HG02759 (cell line): ENCODE results near the gene INPP5A.
"Not testable (repeated sequence)": the region's sequence is repeated elsewhere in the genome, so short reads cannot be mapped to it uniquely, and the experiment has no call there.

ENCODE experiments used
- ATAC-seq: cut with Tn5 transposase; IDR thresholded peaks from one replicate; pipeline ENCODE4 v1.9.1; 2021; ENCODE audit warnings: mild to moderate bottlenecking, moderate library complexity; ENCODE audit not compliant: unreplicated experiment

Gene INPP5A

GRCh38 chr10:132788180-132788830, 250.7 kb downstream of the INPP5A start:
- ATAC-seq: no peak

DNA sequence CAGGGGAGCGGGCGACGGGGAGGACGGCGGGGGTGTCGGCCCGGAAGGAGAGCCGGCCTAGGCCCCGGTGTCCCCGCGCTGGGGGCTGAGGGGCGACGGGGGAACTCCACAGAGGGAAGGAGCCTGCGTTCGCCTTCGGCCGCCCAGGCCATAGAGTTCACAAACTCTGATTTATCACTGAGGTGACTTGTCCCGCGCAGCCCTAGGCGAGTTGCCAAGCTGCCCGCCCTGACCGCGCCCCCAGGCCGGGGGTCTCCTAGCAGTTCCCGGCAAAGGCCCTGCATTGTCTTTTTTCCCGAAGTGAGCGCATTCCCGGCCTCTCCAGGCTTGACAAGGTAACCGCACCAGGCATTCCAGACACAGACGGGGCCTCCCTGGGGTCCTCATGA, 251.2 kb downstream of the INPP5A start:
- no peak for ATAC-seq

GRCh38 chr10:132789659-132790148, 252.1 kb downstream of the INPP5A start:
- no peak for ATAC-seq

DNA sequence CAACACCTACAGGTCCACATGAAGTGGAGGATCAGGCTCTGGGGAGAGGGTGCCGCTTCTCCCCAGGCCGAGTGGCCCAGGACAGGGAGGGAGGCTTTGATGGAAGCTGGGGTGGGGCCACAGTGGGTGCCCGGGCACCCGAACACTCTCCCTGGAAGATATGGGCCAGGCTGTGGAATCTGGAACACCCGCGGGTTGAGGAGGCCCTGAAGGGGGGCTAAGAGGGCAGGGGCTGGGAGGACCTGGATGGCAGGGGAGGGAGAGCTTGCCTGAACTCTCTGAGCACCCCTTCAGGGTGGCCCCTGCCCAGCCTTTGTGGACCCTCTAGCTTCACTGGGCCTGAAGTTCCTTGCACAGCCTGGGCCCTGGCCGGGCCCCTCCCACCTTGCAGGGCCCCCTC, 252.9 kb downstream of the INPP5A start:
- no peak for ATAC-seq

DNA sequence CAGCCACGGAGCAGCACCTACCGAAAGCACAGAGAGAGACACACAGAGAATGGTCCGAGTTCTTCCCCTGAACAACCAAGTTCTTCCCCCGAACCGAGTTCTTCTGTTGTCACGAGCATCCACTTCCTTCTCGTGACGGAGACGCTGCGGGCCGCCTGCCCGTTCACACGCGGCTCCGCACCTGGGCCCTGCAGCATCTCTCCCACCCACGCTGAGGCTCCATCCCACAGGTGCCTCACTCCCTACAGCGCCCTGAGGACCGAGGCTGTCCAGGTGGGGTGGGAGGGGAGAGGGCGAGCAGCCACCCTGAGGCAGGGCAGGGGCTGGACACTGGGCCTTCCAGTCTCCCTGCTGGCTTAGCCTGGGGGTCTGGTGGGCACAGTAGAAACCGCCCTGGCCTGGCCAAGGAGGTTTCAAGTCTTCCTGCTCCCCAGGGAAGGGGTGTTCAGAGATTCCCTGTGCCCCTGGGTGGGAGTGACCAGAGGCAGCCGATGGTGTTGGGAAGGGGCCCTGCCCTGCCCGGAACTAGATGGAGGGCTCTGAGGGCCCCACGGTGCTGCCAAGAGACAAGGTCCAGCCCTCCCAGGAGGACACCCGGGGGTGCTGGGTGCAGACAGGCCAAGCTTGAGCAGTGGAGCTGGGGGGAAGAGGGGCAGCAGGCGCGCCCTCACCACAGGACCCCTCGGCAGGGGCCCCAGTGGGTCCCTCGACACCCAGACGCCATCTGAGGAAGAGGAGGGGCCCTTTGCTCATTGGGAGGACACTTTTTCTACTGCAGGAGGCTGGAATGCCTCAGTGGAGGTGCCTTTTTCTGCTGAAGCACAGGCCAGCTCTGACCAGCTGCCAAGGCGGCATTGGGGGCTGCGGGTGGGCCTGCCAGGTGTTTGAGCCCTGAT, 253.6 kb downstream of the INPP5A start:
- no peak for ATAC-seq

DNA sequence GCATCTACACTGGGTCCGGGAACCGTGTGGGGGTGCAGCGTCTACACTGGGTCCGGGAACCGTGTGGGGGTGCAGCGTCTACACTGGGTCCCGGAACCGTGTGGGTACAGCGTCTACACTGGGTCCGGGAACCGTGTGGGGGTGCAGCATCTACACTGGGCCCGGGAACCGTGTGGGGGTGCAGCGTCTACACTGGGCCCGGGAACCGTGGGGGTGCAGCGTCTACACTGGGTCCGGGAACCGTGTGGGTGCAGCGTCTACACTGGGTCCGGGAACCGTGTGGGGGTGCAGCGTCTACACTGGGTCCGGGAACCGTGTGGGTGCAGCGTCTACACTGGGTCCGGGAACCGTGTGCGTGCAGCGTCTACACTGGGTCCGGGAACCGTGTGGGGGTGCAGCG, 254.5 kb downstream of the INPP5A start:
- ATAC-seq: not testable (repeated sequence)

GRCh38 chr10:132792796-132793195, 255.2 kb downstream of the INPP5A start:
- no peak for ATAC-seq

DNA sequence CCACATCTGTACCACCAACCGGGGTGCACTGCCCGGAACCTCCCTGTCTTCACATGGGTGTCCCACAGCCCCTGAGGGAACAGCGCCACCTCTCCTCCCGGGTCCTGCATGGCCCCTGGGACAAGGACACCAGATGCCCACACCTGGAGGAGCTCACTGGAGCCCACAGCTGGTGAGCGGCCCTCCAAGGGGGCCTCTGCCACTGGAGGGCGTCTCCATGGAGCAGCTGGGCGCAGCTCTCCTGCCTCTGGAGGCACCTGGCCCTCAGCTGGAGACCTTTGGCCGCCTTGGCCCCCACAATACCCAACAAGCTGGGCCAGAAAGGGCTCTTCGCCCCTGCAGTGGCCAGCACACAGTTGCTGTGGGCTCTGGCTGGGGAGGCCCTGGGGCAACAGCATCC, 255.6 kb downstream of the INPP5A start:
- ATAC-seq: no peak

GRCh38 chr10:132793871-132794849, 256.6 kb downstream of the INPP5A start:
- ATAC-seq: no peak

- no peak for ATAC-seq
These were observed 259.3 kb downstream of the INPP5A start for GRCh38 chr10:132796846-132797245.

GRCh38 chr10:132797986-132798385, 260.4 kb downstream of the INPP5A start:
- not testable (repeated sequence) for ATAC-seq

GRCh38 chr10:132798403-132798802, 260.8 kb downstream of the INPP5A start:
- ATAC-seq: no peak

DNA sequence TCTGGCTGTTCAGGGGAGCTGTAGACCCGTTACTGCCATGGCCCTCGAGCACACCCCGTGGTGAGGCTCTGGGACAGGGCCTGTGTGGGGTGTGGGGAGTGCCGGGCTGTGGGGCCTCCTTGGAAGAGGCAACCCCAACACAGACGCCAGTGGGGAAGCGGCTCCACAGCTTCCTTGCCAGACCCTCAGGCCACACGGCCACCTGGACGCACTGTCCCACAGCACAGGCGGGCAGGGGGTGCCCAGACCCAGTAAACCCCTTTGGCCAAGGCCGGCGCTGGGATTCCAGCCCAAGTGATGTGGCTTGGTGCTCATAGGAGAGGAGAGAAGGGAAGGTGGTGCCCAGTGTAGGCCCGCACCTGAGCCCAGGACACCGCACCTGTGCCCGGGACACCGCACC, 261.3 kb downstream of the INPP5A start:
- no peak for ATAC-seq

DNA sequence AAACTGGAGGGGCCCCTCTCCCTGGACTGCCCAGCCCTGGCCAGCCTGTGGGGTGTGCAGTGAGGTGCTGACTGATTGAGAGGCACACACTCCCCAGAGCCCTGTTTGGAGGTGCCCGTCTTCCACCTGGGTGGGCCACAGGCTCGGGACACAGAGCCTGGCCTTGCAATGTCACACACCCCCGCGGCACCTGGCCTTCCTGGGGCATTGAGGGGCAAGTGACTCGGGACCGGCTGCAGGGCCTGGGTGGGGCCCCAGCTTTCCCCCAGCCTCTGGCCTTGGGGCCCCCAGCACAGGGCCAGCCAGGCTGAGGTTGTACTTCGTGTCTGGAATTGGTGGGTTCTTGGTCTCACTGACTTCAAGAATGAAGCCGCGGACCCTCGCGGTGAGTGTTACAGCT, 262.3 kb downstream of the INPP5A start:
- ATAC-seq: no peak

DNA sequence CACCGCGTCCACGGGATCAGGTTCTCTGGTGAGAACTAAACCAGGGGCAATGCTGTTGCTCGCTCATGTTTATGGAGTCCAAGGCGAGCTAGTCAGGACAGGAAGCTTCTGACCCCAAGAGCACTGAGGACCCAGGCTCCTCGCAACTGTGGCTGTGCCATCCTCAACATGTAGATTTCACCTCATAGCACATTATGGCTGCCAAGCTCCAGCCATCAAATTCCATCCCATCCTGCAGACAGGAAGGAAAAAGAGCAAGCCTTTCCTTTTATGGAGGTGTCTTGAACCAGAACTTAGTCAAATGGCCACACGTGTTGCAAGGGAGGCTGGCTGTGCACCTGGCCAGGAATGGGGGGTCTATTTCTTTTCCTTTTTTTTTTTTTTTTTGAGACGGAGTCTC, 264.5 kb downstream of the INPP5A start:
- no peak for ATAC-seq

GRCh38 chr10:132802694-132803320, 265.2 kb downstream of the INPP5A start:
- no peak for ATAC-seq

DNA sequence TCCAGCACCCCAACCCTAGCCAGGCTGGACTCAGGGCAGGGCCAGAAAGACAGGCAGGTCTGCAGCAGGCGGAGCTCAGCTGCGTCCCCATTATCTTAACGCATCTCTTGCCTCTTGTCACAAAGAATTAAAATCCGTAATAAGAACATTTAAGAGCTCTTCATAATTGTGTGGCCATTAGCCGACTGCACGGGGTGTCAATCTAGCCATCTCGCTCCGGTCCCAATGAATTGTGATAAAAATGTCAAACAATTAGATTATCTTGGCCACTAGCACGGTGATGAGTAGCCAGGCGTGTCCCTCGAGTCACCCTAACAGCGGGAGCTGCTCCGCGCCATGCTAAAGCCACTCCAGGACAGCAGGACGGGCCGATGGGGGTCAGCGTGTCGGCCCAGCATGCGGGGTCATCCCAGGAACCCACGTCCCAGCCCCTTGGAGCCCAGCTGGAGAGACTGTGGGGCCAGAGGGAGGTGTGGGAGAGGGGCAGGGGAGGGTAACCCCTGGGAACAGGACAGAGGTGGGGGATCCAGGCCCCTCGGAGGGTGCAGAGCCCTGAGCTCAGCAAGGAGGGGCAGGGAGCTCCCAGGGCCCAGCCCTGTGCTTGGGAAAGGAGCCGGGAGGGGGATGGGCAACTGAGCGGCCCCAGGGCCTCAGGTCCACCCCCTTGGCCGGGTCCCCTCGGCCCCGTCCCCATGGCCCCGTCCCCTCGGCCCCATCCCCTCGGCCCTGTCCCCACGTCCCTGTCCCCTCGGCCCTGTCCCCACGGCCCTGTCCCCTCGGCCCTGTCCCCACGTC, 266.0 kb downstream of the INPP5A start:
- no peak for ATAC-seq

DNA sequence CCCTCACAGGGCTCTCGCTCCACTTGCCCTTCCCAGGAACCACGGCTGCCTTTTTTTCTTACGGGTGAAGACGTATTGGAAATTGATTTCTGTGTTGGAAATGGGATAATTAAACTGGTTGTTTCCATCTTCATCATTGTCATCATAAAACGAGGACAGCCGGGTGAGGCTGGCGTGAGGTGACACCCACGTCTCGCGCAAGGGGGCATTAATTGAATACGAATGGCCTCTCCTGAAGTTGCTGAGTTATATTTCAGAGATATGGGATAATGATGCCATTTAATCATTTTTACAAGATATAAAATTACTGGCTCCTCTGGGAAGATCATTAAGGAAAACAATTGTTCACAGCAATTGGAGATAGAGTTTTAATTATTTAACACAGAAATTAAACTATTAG, 266.7 kb downstream of the INPP5A start:
- no peak for ATAC-seq

- no peak for ATAC-seq
These were observed 267.3 kb downstream of the INPP5A start for GRCh38 chr10:132804785-132805426.
